NCI-H82 treated with DMSO at 0.1 percent for 48 hours (cell line): ENCODE results near the gene MBOAT2.

ENCODE experiments used
- DNase-seq: peaks from one replicate; lab custom pipeline; 2025; ENCODE audit not compliant: unreplicated experiment; lab: John Stamatoyannopoulos, UW

MBOAT2 gene

GRCh38 chr2:8831516-8831915 lies 172.0 kb downstream of the MBOAT2 start:
- DNase-seq = no peak

- DNase-seq = no peak
These were observed 175.8 kb downstream of the MBOAT2 start for GRCh38 chr2:8827729-8828128.

DNA sequence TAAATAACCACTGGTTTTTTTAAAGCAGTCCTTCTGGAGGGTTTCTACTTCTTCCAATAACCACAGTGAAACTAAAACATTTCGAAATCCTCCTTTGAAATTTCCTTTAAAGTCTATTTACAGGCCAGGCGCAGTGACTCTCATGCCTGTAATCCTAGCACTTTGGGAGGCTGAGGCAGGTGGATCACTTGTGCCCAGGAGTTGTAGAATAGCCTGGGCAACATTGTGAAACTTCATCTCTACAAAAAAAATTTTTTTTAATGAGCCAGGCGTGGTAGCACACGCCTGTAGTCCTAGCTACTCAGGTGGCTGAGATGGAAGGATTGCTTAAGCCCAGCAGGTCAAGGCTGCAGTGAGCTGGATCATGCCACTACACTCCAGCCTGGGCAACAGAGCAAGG lies 181.3 kb downstream of the MBOAT2 start:
- DNase-seq = no peak

DNA sequence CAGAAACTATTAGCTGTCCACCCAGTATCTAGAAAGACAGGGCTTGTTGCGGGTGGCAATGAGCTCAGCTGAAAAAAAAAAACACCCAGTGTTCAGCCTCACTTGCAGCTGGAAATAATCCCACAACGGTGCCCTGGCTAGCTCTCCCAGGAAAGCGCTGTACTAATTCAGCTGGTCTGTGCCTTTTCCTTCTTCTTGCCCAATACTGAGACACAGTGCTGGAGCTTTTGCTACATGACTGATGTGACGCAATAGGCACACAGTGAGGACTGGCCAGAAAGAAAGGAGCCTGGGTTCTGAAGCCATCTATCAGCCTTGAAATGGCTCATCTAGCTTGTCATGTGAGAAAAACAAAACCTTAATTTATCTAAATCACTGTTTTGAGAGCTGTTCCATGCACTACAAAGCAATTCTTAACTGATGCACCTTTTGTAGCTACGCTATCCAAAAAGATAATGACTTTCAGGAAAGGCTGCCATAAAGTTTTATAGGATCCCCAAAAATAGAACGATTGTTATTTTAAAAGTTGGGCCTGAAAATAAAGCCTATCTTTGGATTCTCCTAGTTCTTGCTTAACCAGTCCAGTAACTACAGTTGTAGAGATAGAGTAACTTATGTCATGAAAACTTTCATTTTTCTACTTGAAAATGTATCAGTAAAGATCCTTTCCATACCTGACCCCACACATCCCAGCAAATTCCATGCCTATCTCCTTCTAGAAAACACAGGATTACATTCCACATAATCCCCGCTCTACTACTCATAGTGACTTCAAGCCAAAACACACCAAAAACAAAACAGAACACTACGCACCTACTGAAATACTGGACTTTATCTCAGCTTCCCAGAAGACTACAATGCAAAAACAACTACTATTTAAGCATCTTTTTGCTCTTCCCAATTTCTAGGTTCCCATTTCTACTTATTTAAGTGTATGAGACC lies 181.9 kb downstream of the MBOAT2 start:
- no peak for DNase-seq

DNA sequence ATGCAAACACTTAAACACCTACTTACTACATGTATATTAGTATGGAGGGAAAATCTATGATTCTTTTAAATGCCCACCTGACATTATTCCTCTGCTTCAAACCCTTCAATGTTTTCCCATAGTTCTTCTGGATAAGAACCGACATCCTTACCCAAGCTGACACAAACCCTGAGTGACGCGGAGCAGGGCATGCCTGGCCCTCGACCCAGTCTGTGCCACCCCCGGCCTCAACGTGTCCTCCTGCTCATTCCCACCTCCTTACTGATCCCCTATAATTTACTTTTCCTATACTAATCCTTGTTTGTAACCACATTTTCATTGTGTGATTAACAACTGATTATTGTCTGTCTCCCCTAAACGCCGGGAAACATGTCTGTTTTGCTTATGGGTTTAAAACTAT lies 183.5 kb downstream of the MBOAT2 start:
- DNase-seq = no peak

DNA sequence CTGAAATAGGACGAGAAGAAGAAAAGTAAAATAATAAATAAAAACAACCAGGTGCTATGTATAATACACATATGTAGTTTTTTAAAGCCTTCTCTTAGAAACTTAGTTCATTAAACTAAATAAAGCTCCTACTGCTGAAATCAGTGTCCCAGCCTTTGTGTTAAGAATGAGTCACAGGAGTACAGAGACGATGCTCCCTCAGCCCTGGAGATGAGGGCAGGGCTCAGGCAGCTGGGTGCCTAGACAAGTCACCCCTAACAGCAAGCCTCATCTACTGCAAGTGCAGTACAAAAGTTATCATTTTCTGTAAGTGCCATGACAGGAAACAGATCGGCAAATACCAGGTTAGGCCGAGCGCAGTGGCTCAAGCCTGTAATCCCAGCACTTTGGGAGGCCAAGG lies 184.3 kb downstream of the MBOAT2 start:
- DNase-seq = no peak

- no peak for DNase-seq
These were observed 186.3 kb downstream of the MBOAT2 start for GRCh38 chr2:8817221-8817620.

GRCh38 chr2:8806885-8807704 lies 196.4 kb downstream of the MBOAT2 start:
- no peak for DNase-seq

GRCh38 chr2:8805278-8806210 lies 197.9 kb downstream of the MBOAT2 start:
- DNase-seq = no peak

DNA sequence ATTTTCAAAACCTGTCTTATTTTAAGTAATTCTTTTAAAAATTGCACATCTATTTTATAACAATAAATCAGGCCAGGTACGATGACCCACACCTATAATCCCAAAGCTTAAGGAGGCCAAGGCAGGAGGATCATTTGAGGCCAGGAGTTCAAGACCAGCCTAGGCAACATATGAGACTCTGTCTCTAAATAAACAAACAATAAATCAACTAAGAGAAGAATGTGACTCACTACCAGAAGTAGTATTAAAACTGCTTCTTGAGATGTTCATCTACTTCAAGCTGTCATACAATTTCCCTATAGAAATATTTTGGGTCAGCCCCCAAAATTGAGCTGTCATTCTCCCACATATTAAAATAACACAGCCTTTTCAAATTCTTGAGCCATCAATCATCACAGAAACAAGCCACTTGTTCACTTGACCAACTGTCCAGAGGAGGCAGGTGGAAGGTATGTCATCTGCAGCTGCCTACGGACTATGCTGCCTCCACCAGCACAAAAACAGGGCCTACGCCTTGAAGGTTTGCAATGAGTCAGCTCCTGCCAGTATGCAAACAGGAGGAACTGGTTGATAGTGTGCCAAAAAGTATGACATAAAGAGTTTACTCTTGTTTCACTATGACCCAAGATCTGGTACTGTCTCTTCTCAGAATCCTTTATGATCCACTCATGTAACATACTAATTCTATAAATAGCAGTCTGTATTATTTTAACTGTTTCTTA lies 199.7 kb downstream of the MBOAT2 start:
- DNase-seq = no peak

GRCh38 chr2:8802741-8803140 lies 200.7 kb downstream of the MBOAT2 start:
- no peak for DNase-seq
